ENCODE data around the gene FOXQ1. TPM values are rescaled to one million over a fixed set of nuclear protein-coding genes. Genes with fewer than 3 reads are reported as not detected.

The FOXQ1 gene
- total and polyA plus RNA-seq, 2 of the 13 experiments (the other 11 are each of a cell fraction or from before 2014, with no cell fraction given) = 35.2 to 39.8 TPM

- TF ChIP-seq NR1H2 (CRISPR knock-in tag; IDR thresholded peaks at IDR 0.05; ENCODE audit: borderline replicate concordance, low read depth) = no peak
- TF ChIP-seq TCF12 (IDR thresholded peaks at IDR 0.05) = no peak
- peak; percentile 100 for TF ChIP-seq TCF12 (CRISPR knock-in tag; IDR thresholded peaks at IDR 0.05)
- TF ChIP-seq ZBTB25 (CRISPR knock-in tag; IDR thresholded peaks at IDR 0.05) = peak; percentile 97
- peak; percentile 99 for TF ChIP-seq PITX1 (CRISPR knock-in tag; IDR thresholded peaks at IDR 0.05)
- TF ChIP-seq, protein P1, sequence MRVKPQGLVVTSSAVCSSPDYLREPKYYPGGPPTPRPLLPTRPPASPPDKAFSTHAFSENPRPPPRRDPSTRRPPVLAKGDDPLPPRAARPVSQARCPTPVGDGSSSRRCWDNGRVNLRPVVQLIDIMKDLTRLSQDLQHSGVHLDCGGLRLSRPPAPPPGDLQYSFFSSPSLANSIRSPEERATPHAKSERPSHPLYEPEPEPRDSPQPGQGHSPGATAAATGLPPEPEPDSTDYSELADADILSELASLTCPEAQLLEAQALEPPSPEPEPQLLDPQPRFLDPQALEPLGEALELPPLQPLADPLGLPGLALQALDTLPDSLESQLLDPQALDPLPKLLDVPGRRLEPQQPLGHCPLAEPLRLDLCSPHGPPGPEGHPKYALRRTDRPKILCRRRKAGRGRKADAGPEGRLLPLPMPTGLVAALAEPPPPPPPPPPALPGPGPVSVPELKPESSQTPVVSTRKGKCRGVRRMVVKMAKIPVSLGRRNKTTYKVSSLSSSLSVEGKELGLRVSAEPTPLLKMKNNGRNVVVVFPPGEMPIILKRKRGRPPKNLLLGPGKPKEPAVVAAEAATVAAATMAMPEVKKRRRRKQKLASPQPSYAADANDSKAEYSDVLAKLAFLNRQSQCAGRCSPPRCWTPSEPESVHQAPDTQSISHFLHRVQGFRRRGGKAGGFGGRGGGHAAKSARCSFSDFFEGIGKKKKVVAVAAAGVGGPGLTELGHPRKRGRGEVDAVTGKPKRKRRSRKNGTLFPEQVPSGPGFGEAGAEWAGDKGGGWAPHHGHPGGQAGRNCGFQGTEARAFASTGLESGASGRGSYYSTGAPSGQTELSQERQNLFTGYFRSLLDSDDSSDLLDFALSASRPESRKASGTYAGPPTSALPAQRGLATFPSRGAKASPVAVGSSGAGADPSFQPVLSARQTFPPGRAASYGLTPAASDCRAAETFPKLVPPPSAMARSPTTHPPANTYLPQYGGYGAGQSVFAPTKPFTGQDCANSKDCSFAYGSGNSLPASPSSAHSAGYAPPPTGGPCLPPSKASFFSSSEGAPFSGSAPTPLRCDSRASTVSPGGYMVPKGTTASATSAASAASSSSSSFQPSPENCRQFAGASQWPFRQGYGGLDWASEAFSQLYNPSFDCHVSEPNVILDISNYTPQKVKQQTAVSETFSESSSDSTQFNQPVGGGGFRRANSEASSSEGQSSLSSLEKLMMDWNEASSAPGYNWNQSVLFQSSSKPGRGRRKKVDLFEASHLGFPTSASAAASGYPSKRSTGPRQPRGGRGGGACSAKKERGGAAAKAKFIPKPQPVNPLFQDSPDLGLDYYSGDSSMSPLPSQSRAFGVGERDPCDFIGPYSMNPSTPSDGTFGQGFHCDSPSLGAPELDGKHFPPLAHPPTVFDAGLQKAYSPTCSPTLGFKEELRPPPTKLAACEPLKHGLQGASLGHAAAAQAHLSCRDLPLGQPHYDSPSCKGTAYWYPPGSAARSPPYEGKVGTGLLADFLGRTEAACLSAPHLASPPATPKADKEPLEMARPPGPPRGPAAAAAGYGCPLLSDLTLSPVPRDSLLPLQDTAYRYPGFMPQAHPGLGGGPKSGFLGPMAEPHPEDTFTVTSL (CRISPR knock-in tag; IDR thresholded peaks at IDR 0.05; ENCODE audit: borderline replicate concordance) = peak; percentile 100
- peak; percentile 94 for TF ChIP-seq ZNF101 (CRISPR knock-in tag; IDR thresholded peaks at IDR 0.05; ENCODE audit: borderline replicate concordance, low read depth)
- TF ChIP-seq, protein P2, sequence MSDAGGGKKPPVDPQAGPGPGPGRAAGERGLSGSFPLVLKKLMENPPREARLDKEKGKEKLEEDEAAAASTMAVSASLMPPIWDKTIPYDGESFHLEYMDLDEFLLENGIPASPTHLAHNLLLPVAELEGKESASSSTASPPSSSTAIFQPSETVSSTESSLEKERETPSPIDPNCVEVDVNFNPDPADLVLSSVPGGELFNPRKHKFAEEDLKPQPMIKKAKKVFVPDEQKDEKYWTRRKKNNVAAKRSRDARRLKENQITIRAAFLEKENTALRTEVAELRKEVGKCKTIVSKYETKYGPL (CRISPR knock-in tag; IDR thresholded peaks at IDR 0.05) = peak; percentile 76; the same call in 1 of the 2 replicates
- TF ChIP-seq TRIM22 (IDR thresholded peaks at IDR 0.05) = no peak
- TF ChIP-seq, protein P3, sequence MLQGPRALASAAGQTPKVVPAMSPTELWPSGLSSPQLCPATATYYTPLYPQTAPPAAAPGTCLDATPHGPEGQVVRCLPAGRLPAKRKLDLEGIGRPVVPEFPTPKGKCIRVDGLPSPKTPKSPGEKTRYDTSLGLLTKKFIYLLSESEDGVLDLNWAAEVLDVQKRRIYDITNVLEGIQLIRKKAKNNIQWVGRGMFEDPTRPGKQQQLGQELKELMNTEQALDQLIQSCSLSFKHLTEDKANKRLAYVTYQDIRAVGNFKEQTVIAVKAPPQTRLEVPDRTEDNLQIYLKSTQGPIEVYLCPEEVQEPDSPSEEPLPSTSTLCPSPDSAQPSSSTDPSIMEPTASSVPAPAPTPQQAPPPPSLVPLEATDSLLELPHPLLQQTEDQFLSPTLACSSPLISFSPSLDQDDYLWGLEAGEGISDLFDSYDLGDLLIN (CRISPR knock-in tag; IDR thresholded peaks at IDR 0.05; ENCODE audit: borderline replicate concordance) = peak; percentile 88; the same call in 1 of the 2 replicates
- TF ChIP-seq, protein P4, sequence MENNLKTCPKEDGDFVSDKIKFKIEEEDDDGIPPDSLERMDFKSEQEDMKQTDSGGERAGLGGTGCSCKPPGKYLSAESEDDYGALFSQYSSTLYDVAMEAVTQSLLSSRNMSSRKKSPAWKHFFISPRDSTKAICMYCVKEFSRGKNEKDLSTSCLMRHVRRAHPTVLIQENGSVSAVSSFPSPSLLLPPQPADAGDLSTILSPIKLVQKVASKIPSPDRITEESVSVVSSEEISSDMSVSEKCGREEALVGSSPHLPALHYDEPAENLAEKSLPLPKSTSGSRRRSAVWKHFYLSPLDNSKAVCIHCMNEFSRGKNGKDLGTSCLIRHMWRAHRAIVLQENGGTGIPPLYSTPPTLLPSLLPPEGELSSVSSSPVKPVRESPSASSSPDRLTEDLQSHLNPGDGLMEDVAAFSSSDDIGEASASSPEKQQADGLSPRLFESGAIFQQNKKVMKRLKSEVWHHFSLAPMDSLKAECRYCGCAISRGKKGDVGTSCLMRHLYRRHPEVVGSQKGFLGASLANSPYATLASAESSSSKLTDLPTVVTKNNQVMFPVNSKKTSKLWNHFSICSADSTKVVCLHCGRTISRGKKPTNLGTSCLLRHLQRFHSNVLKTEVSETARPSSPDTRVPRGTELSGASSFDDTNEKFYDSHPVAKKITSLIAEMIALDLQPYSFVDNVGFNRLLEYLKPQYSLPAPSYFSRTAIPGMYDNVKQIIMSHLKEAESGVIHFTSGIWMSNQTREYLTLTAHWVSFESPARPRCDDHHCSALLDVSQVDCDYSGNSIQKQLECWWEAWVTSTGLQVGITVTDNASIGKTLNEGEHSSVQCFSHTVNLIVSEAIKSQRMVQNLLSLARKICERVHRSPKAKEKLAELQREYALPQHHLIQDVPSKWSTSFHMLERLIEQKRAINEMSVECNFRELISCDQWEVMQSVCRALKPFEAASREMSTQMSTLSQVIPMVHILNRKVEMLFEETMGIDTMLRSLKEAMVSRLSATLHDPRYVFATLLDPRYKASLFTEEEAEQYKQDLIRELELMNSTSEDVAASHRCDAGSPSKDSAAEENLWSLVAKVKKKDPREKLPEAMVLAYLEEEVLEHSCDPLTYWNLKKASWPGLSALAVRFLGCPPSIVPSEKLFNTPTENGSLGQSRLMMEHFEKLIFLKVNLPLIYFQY (CRISPR knock-in tag; IDR thresholded peaks at IDR 0.05; ENCODE audit: borderline replicate concordance) = peak; percentile 93
- TF ChIP-seq PHF21A (CRISPR knock-in tag; IDR thresholded peaks at IDR 0.05) = peak; percentile 99
Observed at GRCh38 chr6:1267790-1268762, 43.8 kb upstream of the FOXQ1 start (continued).
